Naive B cell (primary cell): ENCODE data around the gene UMODL1. TPM values are rescaled to one million over a fixed set of nuclear protein-coding genes. Genes with fewer than 3 reads are reported as not detected.
"Not testable (repeated sequence)": the region's sequence is repeated elsewhere in the genome, so short reads cannot be mapped to it uniquely, and the experiment has no call there.

ENCODE experiments used
- ATAC-seq, 2 donors: fragments of 150-1000 bp; cut with Tn5 transposase; 2 replicates each; pipeline ENCODE4 v1.10.0; 2021; ENCODE audit warnings: low read depth in 2 of 2, mild to moderate bottlenecking in 2 of 2, moderate library complexity in 2 of 2
- DNase-seq: peaks from one replicate; pipeline ENCODE4 v3.0.0; 2022
- H3K27ac Mint-ChIP-seq, 6 donors: one replicate each; pipeline ENCODE4 v1.8.0; 2020 to 2022; ENCODE audit warnings: mild to moderate bottlenecking in 6 of 6, mixed read lengths in 6 of 6, moderate library complexity in 5 of 6, inconsistent platforms in 2 of 6
- H3K27me3 Mint-ChIP-seq, 3 donors: one replicate each; pipeline ENCODE4 v1.8.0; 2021 to 2022; ENCODE audit warnings: mixed read lengths in 3 of 3, mild to moderate bottlenecking in 1 of 3
- H3K36me3 Mint-ChIP-seq, 2 donors: one replicate each; pipeline ENCODE4 v1.8.0; 2020 to 2022; ENCODE audit warnings: mixed read lengths in 2 of 2, inconsistent platforms in 1 of 2, mild to moderate bottlenecking in 1 of 2
- H3K4me1 Mint-ChIP-seq, 3 donors: one replicate each; pipeline ENCODE4 v1.8.0; 2020 to 2022; ENCODE audit warnings: mixed read lengths in 3 of 3, inconsistent platforms in 1 of 3, mild to moderate bottlenecking in 1 of 3, moderate library complexity in 1 of 3
- H3K4me3 Mint-ChIP-seq, 8 donors: one replicate each; pipeline ENCODE4 v1.8.0; 2020 to 2022; ENCODE audit warnings: mild to moderate bottlenecking in 8 of 8, mixed read lengths in 8 of 8, moderate library complexity in 8 of 8, inconsistent platforms in 2 of 8
- H3K9me3 Mint-ChIP-seq, 7 donors: one replicate each; pipeline ENCODE4 v1.8.0; 2020 to 2022; ENCODE audit warnings: mixed read lengths in 7 of 7, mild to moderate bottlenecking in 5 of 7, inconsistent platforms in 2 of 7, moderate library complexity in 1 of 7
- polyA plus RNA-seq, 6 donors: library from polyadenylated mRNA; unstranded; fragments of 300-500 nt; fragmentation: Illumina TruSeq; gene quantifications; one replicate each; pipeline ENCODE4 v1.2.3, GENCODE V29; 2021; ENCODE audit warnings: low read depth in 6 of 6

The UMODL1 gene
- polyA plus RNA-seq, 6 donors from 2014 or later: 0.04 to 0.17 (median 0.11) TPM; not detected in 2

GRCh38 chr21:42069843-42070242 is 1.3 kb upstream of the UMODL1 start:
- H3K27me3 Mint-ChIP-seq: no peaks in the 10 kb centered on the region
- H3K9me3 Mint-ChIP-seq: no peaks in the 10 kb centered on the region
- no peak overlapping the region for H3K4me3 Mint-ChIP-seq
- H3K4me1 Mint-ChIP-seq: peaks cover 34 to 43% (median 43%) of the 10 kb centered on the region in 3 donors
- no peak overlapping the region for H3K27ac Mint-ChIP-seq
- ATAC-seq (no peak), DNase-seq (no peak)
- H3K36me3 Mint-ChIP-seq: no peaks in the 10 kb centered on the region

GRCh38 chr21:42073145-42074099 is 2.3 kb downstream of the UMODL1 start:
- Mint-ChIP-seq H3K27ac (peak overlapping the region in 1 of 6 donors; percentile 26), H3K36me3 (no peaks in the 10 kb centered on the region), H3K9me3 (no peaks in the 10 kb centered on the region), H3K4me1 (peaks cover 21 to 28% (median 28%) of the 10 kb centered on the region in 3 donors), H3K27me3 (no peaks in the 10 kb centered on the region), H3K4me3 (peak overlapping the region in 4 of 8 donors; percentile 26 to 70 (median 54))
- ATAC-seq (peak; percentile 34 to 53), DNase-seq (no peak)

DNA sequence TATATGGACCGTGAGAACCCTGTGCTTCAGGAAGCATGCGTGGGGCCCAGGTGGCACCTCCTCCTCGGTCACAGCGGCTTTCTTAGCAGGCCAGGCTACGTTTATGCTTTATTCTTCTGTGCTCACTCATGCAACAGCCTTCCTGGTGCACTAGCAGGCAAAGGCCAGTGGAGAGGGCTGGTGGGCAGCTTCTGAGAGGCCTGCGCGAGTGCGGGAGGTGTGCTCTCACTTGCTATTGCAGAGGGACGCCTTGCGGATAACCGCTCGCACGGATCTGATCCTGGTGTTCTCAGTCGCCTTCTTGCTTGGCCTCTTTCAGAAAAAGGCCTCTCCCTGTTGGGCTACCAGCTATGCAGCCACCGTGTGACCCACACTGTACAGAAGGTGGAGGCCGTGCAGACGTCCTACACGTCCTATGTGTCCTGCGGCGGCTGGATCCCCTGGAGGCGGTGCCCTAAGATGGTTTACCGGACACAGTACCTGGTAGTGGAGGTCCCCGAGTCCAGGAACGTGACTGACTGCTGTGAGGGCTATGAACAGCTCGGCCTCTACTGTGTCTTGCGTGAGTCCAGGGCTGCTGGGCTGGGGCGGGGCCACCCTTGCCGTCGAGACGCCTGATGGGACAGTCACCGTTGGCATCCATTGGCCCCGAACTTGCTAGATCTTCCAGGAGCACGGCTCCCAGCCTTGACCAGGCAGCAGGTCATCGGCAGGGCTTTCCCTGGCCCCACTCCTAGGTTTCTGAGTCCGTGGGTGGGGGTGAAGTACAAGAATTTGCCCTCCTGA is 4.8 kb downstream of the UMODL1 start:
- Mint-ChIP-seq H3K4me1 (peaks cover 25 to 38% (median 32%) of the 10 kb centered on the region in 3 donors), H3K36me3 (no peaks in the 10 kb centered on the region), H3K27ac (no peak overlapping the region), H3K4me3 (peak overlapping the region in 1 of 8 donors; percentile 29), H3K9me3 (no peaks in the 10 kb centered on the region), H3K27me3 (no peaks in the 10 kb centered on the region)
- DNase-seq (no peak), ATAC-seq (no peak)

GRCh38 chr21:42077685-42078238 is 6.6 kb downstream of the UMODL1 start:
- not testable (repeated sequence) for H3K36me3 Mint-ChIP-seq, H3K27me3 Mint-ChIP-seq, H3K9me3 Mint-ChIP-seq, DNase-seq
- peak overlapping the region in 4 of 6 donors; percentile 44 to 73 (median 51) for H3K27ac Mint-ChIP-seq
- peak; percentile 53 to 68 for ATAC-seq
- H3K4me3 Mint-ChIP-seq: peak overlapping the region in 3 of 8 donors; percentile 5 to 47 (median 37)
- peaks cover 25 to 37% (median 32%) of the 10 kb centered on the region in 3 donors for H3K4me1 Mint-ChIP-seq

DNA sequence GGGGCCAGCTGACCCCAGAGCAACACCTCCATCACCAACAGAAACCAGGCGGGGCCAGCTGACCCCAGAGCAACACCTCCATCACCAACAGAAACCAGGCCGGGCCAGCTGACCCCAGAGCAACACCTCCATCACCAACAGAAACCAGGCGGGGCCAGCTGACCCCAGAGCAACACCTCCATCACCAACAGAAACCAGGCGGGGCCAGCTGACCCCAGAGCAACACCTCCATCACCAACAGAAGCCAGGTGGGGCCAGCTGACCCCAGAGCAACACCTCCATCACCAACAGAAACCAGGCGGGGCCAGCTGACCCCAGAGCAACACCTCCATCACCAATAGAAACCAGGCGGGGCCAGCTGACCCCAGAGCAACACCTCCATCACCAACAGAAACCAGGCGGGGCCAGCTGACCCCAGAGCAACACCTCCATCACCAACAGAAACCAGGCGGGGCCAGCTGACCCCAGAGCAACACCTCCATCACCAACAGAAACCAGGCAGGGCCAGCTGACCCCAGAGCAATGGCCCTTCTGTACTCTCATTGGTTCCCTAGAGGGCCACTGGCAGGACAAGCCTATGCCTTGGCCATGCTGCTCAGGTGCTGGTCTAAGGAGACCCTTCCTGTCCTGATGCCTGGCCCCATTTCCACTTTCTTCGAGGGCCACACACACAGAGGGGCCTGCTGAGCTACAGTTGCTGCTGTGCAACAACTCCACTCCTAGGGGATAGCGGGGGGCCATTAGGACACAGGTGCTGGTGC is 7.3 kb downstream of the UMODL1 start:
- not testable (repeated sequence) for H3K9me3 Mint-ChIP-seq, H3K27me3 Mint-ChIP-seq, DNase-seq, H3K36me3 Mint-ChIP-seq, ATAC-seq
- peak overlapping the region in 4 of 6 donors; percentile 54 to 79 (median 74) for H3K27ac Mint-ChIP-seq
- H3K4me3 Mint-ChIP-seq: peak overlapping the region in 1 of 8 donors; percentile 37
- peaks cover 21 to 37% (median 25%) of the 10 kb centered on the region in 3 donors for H3K4me1 Mint-ChIP-seq

DNA sequence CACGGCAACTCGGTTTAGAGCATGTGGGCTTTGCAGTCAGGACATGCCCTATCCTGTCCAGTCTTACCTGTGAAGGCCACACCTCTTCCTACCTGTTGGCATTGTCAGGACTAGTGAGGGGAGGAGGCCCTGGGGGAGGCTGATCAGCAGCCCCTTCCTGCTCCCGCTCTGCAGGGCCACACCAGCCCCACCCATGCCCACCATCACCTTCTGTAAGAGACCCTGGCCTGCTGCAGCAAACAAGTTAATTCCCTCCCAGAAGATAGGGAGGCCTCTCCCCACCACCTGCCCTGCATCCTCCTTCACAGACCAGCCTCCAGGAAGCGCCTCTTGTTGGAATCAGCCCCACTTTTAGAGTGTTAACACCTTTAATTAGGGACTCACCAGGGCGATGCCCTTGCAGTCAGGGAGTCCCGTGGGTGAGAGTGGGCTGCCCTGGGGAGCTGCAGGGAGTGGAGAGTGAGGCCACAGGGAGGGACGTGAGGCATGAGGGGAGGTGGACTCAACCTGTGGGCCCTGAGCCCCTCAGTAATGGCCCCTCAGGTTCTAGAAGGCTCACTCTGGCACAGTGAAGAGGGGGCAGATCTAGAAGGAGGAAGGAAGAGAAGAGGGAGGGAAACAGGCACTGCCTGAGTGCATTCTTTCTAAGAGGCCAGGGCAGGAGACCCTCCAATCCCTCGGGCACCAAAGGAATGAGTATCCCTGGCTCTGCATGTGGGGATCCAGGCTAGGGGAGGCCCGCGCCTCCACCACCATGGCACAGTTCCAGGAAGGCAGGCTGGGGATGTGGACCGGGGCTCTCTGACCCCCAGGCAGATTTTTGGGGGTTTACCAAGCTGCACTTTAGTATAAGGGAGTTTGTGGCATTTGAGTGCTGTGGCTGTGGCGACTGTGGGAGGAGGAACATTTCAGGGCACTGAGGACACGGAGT is 8.2 kb downstream of the UMODL1 start:
- ATAC-seq (no peak), DNase-seq (no peak)
- Mint-ChIP-seq H3K4me3 (peak overlapping the region in 2 of 8 donors; percentile 20 to 25), H3K4me1 (peaks cover 13 to 32% (median 20%) of the 10 kb centered on the region in 3 donors), H3K9me3 (no peaks in the 10 kb centered on the region), H3K36me3 (no peaks in the 10 kb centered on the region), H3K27me3 (peaks cover 0 to 4% (median 0%) of the 10 kb centered on the region in 3 donors), H3K27ac (peak overlapping the region in 2 of 6 donors; percentile 54 to 76)

GRCh38 chr21:42079939-42080787 is 9.0 kb downstream of the UMODL1 start:
- Mint-ChIP-seq H3K27ac (no peak overlapping the region), H3K4me3 (no peak overlapping the region), H3K9me3 (no peaks in the 10 kb centered on the region), H3K4me1 (peaks cover 12 to 32% (median 20%) of the 10 kb centered on the region in 3 donors), H3K27me3 (peaks cover 0 to 4% (median 0%) of the 10 kb centered on the region in 3 donors), H3K36me3 (no peaks in the 10 kb centered on the region)
- no peak for ATAC-seq
- DNase-seq: no peak

GRCh38 chr21:42080788-42081083 is 9.6 kb downstream of the UMODL1 start:
- ATAC-seq (no peak), DNase-seq (no peak)
- peaks cover 0 to 4% (median 0%) of the 10 kb centered on the region in 3 donors for H3K27me3 Mint-ChIP-seq
- H3K27ac Mint-ChIP-seq: peak overlapping the region in 1 of 6 donors; percentile 60
- H3K4me3 Mint-ChIP-seq: no peak overlapping the region
- peaks cover 12 to 32% (median 20%) of the 10 kb centered on the region in 3 donors for H3K4me1 Mint-ChIP-seq
- no peaks in the 10 kb centered on the region for H3K36me3 Mint-ChIP-seq
- no peaks in the 10 kb centered on the region for H3K9me3 Mint-ChIP-seq

DNA sequence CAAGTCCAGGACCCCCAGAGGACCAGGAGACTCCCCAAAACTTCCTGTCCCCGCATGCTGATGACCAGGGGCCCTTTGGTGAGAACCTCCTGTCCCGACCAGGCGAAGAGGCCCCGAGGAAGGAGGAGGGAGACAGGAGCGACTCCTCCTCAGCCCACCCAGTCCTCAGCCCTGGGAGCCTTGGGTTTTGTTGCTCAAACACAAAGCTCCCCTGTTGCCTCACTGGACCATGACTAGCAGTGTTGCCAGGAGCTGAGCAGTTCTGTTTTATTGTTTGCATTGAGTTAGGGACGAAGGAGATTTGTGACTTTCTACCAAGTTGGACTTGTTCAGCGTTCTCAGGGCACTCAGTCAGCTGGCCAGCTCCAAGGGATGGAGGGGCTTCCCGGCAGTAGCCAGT is 10.0 kb downstream of the UMODL1 start:
- ATAC-seq (no peak), DNase-seq (no peak)
- peak overlapping the region in 1 of 8 donors; percentile 1 for H3K4me3 Mint-ChIP-seq
- H3K27me3 Mint-ChIP-seq: peaks cover 0 to 4% (median 0%) of the 10 kb centered on the region in 3 donors
- peaks cover 12 to 32% (median 20%) of the 10 kb centered on the region in 3 donors for H3K4me1 Mint-ChIP-seq
- no peak overlapping the region for H3K27ac Mint-ChIP-seq
- no peaks in the 10 kb centered on the region for H3K36me3 Mint-ChIP-seq
- H3K9me3 Mint-ChIP-seq: no peaks in the 10 kb centered on the region

DNA sequence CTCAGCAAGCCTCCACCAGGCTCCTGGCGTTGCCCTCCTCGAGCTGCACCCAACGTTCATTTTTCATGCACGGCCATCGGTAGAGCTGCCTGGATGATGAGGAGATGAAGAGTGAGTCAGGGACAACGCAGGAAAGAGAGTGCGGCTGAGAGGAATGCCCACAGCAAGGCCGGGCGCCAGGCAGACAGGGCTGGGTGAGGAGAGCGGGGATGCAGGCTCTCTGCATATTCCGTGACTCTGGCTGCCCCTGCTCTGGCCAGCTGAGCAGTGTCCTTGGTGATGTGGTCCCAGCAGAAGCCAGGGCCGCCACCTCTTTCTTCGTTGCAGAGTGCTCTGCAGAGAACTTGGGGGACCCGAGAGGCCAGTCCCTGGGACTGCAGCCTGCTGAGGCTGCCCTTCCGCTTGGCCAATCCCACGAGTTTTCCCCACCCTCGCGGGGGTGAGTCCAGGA is 10.8 kb downstream of the UMODL1 start:
- Mint-ChIP-seq H3K4me1 (peaks cover 12 to 32% (median 14%) of the 10 kb centered on the region in 3 donors), H3K36me3 (no peaks in the 10 kb centered on the region), H3K27me3 (peaks cover 0 to 4% (median 0%) of the 10 kb centered on the region in 3 donors), H3K4me3 (no peak overlapping the region), H3K9me3 (no peaks in the 10 kb centered on the region), H3K27ac (peak overlapping the region in 1 of 6 donors; percentile 38)
- DNase-seq: no peak
- ATAC-seq: no peak
